Measurements from ENCODE around the gene AMOTL2. TPM values are rescaled to one million over a fixed set of nuclear protein-coding genes. Genes with fewer than 3 reads are reported as not detected.

Gene AMOTL2
- total RNA-seq, 2 experiments from 2014 or later, result not detected

- POLR2A ChIA-PET, result no interaction called here
- H3K27me3 Mint-ChIP-seq, result no peaks in the 10 kb centered on the region
- peaks cover 2% of the 10 kb centered on the region for H3K4me1 Mint-ChIP-seq
- H3K9me3 Mint-ChIP-seq, result peaks cover 6% of the 10 kb centered on the region
- no peaks in the 10 kb centered on the region for H3K36me3 Mint-ChIP-seq (ENCODE audit: low read depth)
- CTCF ChIA-PET, result interaction anchor here (0.8 kb wide), 1 partner anchor 14 kb away, joined by 3 read pairs; no protein-coding TSS in a partner anchor
- H3K4me3 Mint-ChIP-seq, result no peak overlapping the region
- no peak for DNase-seq
- no peak overlapping the region for H3K27ac Mint-ChIP-seq
Observed at GRCh38 chr3:134350861-134351311, 23.4 kb downstream of the AMOTL2 start.

GRCh38 chr3:134350266-134350665 is 24.0 kb downstream of the AMOTL2 start:
- ChIA-PET CTCF (interaction anchor here (0.8 kb wide), 1 partner anchor 15 kb away, joined by 3 read pairs; no protein-coding TSS in a partner anchor), POLR2A (no interaction called here)
- H3K36me3 Mint-ChIP-seq (ENCODE audit: low read depth), result no peaks in the 10 kb centered on the region
- H3K4me1 Mint-ChIP-seq, result peaks cover 2% of the 10 kb centered on the region
- peaks cover 6% of the 10 kb centered on the region for H3K9me3 Mint-ChIP-seq
- no peak overlapping the region for H3K27ac Mint-ChIP-seq
- DNase-seq, result no peak
- no peak overlapping the region for H3K4me3 Mint-ChIP-seq
- H3K27me3 Mint-ChIP-seq, result peaks cover under 1% of the 10 kb centered on the region

GRCh38 chr3:134348524-134348923 is 25.7 kb downstream of the AMOTL2 start:
- no peak overlapping the region for H3K27ac Mint-ChIP-seq
- ChIA-PET CTCF (no interaction called here), POLR2A (no interaction called here)
- H3K9me3 Mint-ChIP-seq, result peaks cover 6% of the 10 kb centered on the region
- no peak overlapping the region for H3K4me3 Mint-ChIP-seq
- DNase-seq, result no peak
- no peaks in the 10 kb centered on the region for H3K36me3 Mint-ChIP-seq (ENCODE audit: low read depth)
- peaks cover 2% of the 10 kb centered on the region for H3K4me1 Mint-ChIP-seq
- peaks cover 2% of the 10 kb centered on the region for H3K27me3 Mint-ChIP-seq

GRCh38 chr3:134347551-134347950 is 26.7 kb downstream of the AMOTL2 start:
- DNase-seq, result no peak
- Mint-ChIP-seq H3K36me3 (ENCODE audit: low read depth) (no peaks in the 10 kb centered on the region), H3K4me3 (no peak overlapping the region), H3K4me1 (peaks cover 2% of the 10 kb centered on the region), H3K27me3 (peaks cover 2% of the 10 kb centered on the region), H3K9me3 (peaks cover 6% of the 10 kb centered on the region), H3K27ac (no peak overlapping the region)
- ChIA-PET POLR2A (no interaction called here), CTCF (no interaction called here)

GRCh38 chr3:134346744-134347143 is 27.5 kb downstream of the AMOTL2 start:
- DNase-seq, result no peak
- Mint-ChIP-seq H3K27me3 (peaks cover 4% of the 10 kb centered on the region), H3K36me3 (ENCODE audit: low read depth) (no peaks in the 10 kb centered on the region), H3K9me3 (peaks cover 6% of the 10 kb centered on the region), H3K27ac (no peak overlapping the region), H3K4me1 (peaks cover under 1% of the 10 kb centered on the region), H3K4me3 (no peak overlapping the region)
- ChIA-PET CTCF (interaction anchor here (0.9 kb wide), 1 partner anchor 137 kb away, joined by 3 read pairs; no protein-coding TSS in a partner anchor), POLR2A (no interaction called here)

GRCh38 chr3:134345202-134345601 is 29.0 kb downstream of the AMOTL2 start:
- no peak overlapping the region for H3K4me3 Mint-ChIP-seq
- no peaks in the 10 kb centered on the region for H3K36me3 Mint-ChIP-seq (ENCODE audit: low read depth)
- DNase-seq, result no peak
- CTCF ChIA-PET, result interaction anchor here (1.0 to 1.2 kb wide), 3 partner anchors 8 to 19 kb away, joined by 3 read pairs; no protein-coding TSS in a partner anchor
- peaks cover 6% of the 10 kb centered on the region for H3K9me3 Mint-ChIP-seq
- POLR2A ChIA-PET, result no interaction called here
- peaks cover 4% of the 10 kb centered on the region for H3K27me3 Mint-ChIP-seq
- H3K27ac Mint-ChIP-seq, result no peak overlapping the region
- peaks cover 1% of the 10 kb centered on the region for H3K4me1 Mint-ChIP-seq

GRCh38 chr3:134344560-134344959 is 29.7 kb downstream of the AMOTL2 start:
- no peak overlapping the region for H3K4me3 Mint-ChIP-seq
- no peak for DNase-seq
- peaks cover 6% of the 10 kb centered on the region for H3K9me3 Mint-ChIP-seq
- H3K27me3 Mint-ChIP-seq, result peaks cover 4% of the 10 kb centered on the region
- no peaks in the 10 kb centered on the region for H3K36me3 Mint-ChIP-seq (ENCODE audit: low read depth)
- H3K4me1 Mint-ChIP-seq, result peaks cover 1% of the 10 kb centered on the region
- POLR2A ChIA-PET, result no interaction called here
- CTCF ChIA-PET, result interaction anchor here (1.1 kb wide), 1 partner anchor 10 kb away, joined by 3 read pairs; no protein-coding TSS in a partner anchor
- no peak overlapping the region for H3K27ac Mint-ChIP-seq

GRCh38 chr3:134342259-134342658 is 32.0 kb downstream of the AMOTL2 start:
- Mint-ChIP-seq H3K4me1 (peaks cover 1% of the 10 kb centered on the region), H3K36me3 (ENCODE audit: low read depth) (no peaks in the 10 kb centered on the region), H3K27ac (no peak overlapping the region), H3K27me3 (peaks cover 4% of the 10 kb centered on the region), H3K4me3 (no peak overlapping the region), H3K9me3 (peaks cover 6% of the 10 kb centered on the region)
- POLR2A ChIA-PET, result no interaction called here
- no peak for DNase-seq
- CTCF ChIA-PET, result no interaction called here

- Mint-ChIP-seq H3K27me3 (peaks cover 4% of the 10 kb centered on the region), H3K27ac (no peak overlapping the region), H3K36me3 (ENCODE audit: low read depth) (no peaks in the 10 kb centered on the region), H3K4me3 (no peak overlapping the region), H3K9me3 (peaks cover under 1% of the 10 kb centered on the region), H3K4me1 (peaks cover 1% of the 10 kb centered on the region)
- no peak for DNase-seq
- ChIA-PET POLR2A (no interaction called here), CTCF (no interaction called here)
Observed at GRCh38 chr3:134341389-134341788, 32.9 kb downstream of the AMOTL2 start.

GRCh38 chr3:134340982-134341365 is 33.3 kb downstream of the AMOTL2 start:
- H3K4me3 Mint-ChIP-seq, result no peak overlapping the region
- DNase-seq, result no peak
- peaks cover 1% of the 10 kb centered on the region for H3K4me1 Mint-ChIP-seq
- ChIA-PET POLR2A (no interaction called here), CTCF (no interaction called here)
- H3K27me3 Mint-ChIP-seq, result peaks cover 4% of the 10 kb centered on the region
- H3K27ac Mint-ChIP-seq, result no peak overlapping the region
- H3K9me3 Mint-ChIP-seq, result no peaks in the 10 kb centered on the region
- no peaks in the 10 kb centered on the region for H3K36me3 Mint-ChIP-seq (ENCODE audit: low read depth)

- POLR2A ChIA-PET, result no interaction called here
- Mint-ChIP-seq H3K27me3 (peaks cover 4% of the 10 kb centered on the region), H3K4me3 (no peak overlapping the region), H3K27ac (no peak overlapping the region), H3K9me3 (no peaks in the 10 kb centered on the region), H3K4me1 (peaks cover 1% of the 10 kb centered on the region), H3K36me3 (ENCODE audit: low read depth) (no peaks in the 10 kb centered on the region)
- DNase-seq, result no peak
- CTCF ChIA-PET, result no interaction called here
Observed at GRCh38 chr3:134340362-134340981, 33.8 kb downstream of the AMOTL2 start.

- ChIA-PET CTCF (no interaction called here), POLR2A (no interaction called here)
- Mint-ChIP-seq H3K27ac (no peak overlapping the region), H3K9me3 (no peaks in the 10 kb centered on the region), H3K36me3 (ENCODE audit: low read depth) (no peaks in the 10 kb centered on the region), H3K4me3 (no peak overlapping the region), H3K27me3 (peaks cover 2% of the 10 kb centered on the region), H3K4me1 (peaks cover 1% of the 10 kb centered on the region)
- DNase-seq, result no peak
Observed at GRCh38 chr3:134339913-134340312, 34.3 kb downstream of the AMOTL2 start.

- Mint-ChIP-seq H3K4me3 (no peak overlapping the region), H3K27me3 (peaks cover 2% of the 10 kb centered on the region), H3K27ac (no peak overlapping the region), H3K9me3 (no peaks in the 10 kb centered on the region), H3K36me3 (ENCODE audit: low read depth) (no peaks in the 10 kb centered on the region), H3K4me1 (peaks cover 1% of the 10 kb centered on the region)
- CTCF ChIA-PET, result no interaction called here
- DNase-seq, result no peak
- POLR2A ChIA-PET, result no interaction called here
Observed at GRCh38 chr3:134339331-134339730, 34.9 kb downstream of the AMOTL2 start.
